AG08396 (cell line): Measurements from ENCODE around the gene CAMK2N2.
A peak's percentile ranks its signal among the peaks of the same experiment; 100 is the strongest.

ENCODE experiments used
- DNase-seq: peaks from one replicate; pipeline ENCODE4 v3.0.0; 2012; ENCODE audit warnings: low spot score, mixed read lengths

The CAMK2N2 gene

GRCh38 chr3:184240384-184241140, 20.8 kb downstream of the CAMK2N2 start:
- peak; percentile 61 for DNase-seq

- DNase-seq: no peak
Measured at GRCh38 chr3:184239708-184240107, 21.6 kb downstream of the CAMK2N2 start.

GRCh38 chr3:184239221-184239620, 22.1 kb downstream of the CAMK2N2 start:
- DNase-seq: no peak

GRCh38 chr3:184238246-184238818, 23.0 kb downstream of the CAMK2N2 start:
- DNase-seq: no peak

- DNase-seq: no peak
Measured at GRCh38 chr3:184237807-184238206, 23.5 kb downstream of the CAMK2N2 start.

GRCh38 chr3:184237211-184237610, 24.1 kb downstream of the CAMK2N2 start:
- DNase-seq: no peak

- DNase-seq: no peak
Measured at GRCh38 chr3:184236636-184237035, 24.7 kb downstream of the CAMK2N2 start.

- peak; percentile 3 for DNase-seq
Measured at GRCh38 chr3:184236033-184236410, 25.3 kb downstream of the CAMK2N2 start.

- no peak for DNase-seq
Measured at GRCh38 chr3:184235381-184236032, 25.8 kb downstream of the CAMK2N2 start.

GRCh38 chr3:184234671-184235380, 26.5 kb downstream of the CAMK2N2 start:
- peak; percentile 8 for DNase-seq

- DNase-seq: peak; percentile 87
Measured at GRCh38 chr3:184234224-184234623, 27.1 kb downstream of the CAMK2N2 start.

- no peak for DNase-seq
Measured at GRCh38 chr3:184233127-184233843, 28.1 kb downstream of the CAMK2N2 start.

GRCh38 chr3:184231671-184232070, 29.7 kb downstream of the CAMK2N2 start:
- DNase-seq: no peak

GRCh38 chr3:184230603-184231528, 30.5 kb downstream of the CAMK2N2 start:
- DNase-seq: no peak

GRCh38 chr3:184230081-184230602, 31.2 kb downstream of the CAMK2N2 start:
- DNase-seq: peak; percentile 39

GRCh38 chr3:184229394-184230080, 31.8 kb downstream of the CAMK2N2 start, which contains the start of gene VWA5B2:
Gene VWA5B2 (plus strand): TSS chr3:184229585. CDS start chr3:184230529, 944 bp downstream.
- DNase-seq: peak; percentile 90

- no peak for DNase-seq
Measured at GRCh38 chr3:184228376-184229137, 32.8 kb downstream of the CAMK2N2 start.

GRCh38 chr3:184227481-184227935, 33.8 kb downstream of the CAMK2N2 start:
- DNase-seq: peak; percentile 77

GRCh38 chr3:184223946-184224345, 37.4 kb downstream of the CAMK2N2 start:
- DNase-seq: no peak
